Measurements from ENCODE around the gene JAKMIP2.

DNA sequence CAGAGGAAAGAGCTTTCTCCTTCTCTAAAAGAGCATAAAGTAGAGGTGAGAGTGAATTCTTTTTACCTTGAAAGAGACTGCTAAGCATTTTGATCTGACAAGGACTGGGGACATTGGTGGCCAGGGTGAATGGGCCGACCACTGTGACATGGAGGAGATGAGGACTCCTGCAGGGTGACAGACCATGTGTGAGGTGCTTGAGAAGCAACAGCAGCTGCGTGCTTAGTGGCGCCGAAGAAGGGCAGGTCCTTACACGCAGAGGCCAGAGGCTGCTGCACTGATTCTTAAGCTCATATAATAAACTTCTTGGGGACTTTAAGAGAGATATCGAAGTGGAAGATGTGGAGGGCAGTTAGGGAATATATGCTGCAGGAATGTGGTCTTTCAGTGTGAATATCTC lies 8.7 kb upstream of the JAKMIP2 start:
- TF ChIP-seq POLR2A (IDR thresholded peaks at IDR 0.05; ENCODE audit: low read depth, low read length) (no peak), POU2F2 (IDR thresholded peaks at IDR 0.05; ENCODE audit: low read depth, low read length) (no peak), POLR2AphosphoS5 (IDR thresholded peaks at IDR 0.05; ENCODE audit: low read depth, low read length) (no peak)

Measured in GM12891 (cell line).